NB4 (cell line): ENCODE measurements around the gene ASB18.

Experiments used
- POLR2A ChIP-seq: IDR thresholded peaks from 2 replicates; pipeline ENCODE4 v1.6.1; 2011; ENCODE audit warnings: mild to moderate bottlenecking; ENCODE audit not compliant: insufficient read length; ENCODE audit errors: extremely low read depth
- TF ChIP-seq, protein P1 (sequence below): IDR thresholded peaks from one replicate; pipeline ENCODE4 v1.5.1; 2012; ENCODE audit warnings: low read depth, low read length
- TF ChIP-seq, protein P2 (sequence below): IDR thresholded peaks from 2 replicates; pipeline ENCODE4 v1.6.1; 2011; ENCODE audit warnings: low read depth, low read length

DNA sequence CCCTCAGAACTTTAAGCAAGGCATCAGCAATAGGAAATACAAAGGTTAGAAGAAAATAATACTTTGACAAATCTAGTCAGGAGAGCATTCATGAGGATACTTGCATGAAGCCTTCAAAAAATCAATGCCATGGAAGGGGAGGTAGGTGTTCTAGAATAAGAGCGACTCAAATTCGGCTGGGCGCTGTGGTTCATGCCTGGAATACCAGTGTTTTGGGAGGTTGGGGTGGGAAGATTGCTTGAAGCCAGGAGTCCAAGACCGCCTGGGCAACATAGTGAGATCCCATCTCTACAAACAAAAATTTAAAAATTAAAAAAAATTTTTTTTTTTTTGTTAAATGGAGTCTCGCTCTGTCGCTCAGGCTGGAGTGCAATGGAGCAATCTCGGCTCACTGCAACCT is 117.8 kb downstream of the ASB18 start:
- TF ChIP-seq, protein P1, sequence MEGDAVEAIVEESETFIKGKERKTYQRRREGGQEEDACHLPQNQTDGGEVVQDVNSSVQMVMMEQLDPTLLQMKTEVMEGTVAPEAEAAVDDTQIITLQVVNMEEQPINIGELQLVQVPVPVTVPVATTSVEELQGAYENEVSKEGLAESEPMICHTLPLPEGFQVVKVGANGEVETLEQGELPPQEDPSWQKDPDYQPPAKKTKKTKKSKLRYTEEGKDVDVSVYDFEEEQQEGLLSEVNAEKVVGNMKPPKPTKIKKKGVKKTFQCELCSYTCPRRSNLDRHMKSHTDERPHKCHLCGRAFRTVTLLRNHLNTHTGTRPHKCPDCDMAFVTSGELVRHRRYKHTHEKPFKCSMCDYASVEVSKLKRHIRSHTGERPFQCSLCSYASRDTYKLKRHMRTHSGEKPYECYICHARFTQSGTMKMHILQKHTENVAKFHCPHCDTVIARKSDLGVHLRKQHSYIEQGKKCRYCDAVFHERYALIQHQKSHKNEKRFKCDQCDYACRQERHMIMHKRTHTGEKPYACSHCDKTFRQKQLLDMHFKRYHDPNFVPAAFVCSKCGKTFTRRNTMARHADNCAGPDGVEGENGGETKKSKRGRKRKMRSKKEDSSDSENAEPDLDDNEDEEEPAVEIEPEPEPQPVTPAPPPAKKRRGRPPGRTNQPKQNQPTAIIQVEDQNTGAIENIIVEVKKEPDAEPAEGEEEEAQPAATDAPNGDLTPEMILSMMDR: no peak
- no peak for TF ChIP-seq POLR2A
- TF ChIP-seq, protein P2, sequence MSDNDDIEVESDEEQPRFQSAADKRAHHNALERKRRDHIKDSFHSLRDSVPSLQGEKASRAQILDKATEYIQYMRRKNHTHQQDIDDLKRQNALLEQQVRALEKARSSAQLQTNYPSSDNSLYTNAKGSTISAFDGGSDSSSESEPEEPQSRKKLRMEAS: no peak
